Activated CD4-positive, alpha-beta T cell treated with anti-CD3 and anti-CD28 coated beads, Interleukin-2, amount 50 U/mL, for 1 hour (primary cell): ENCODE results near the gene GRK5.
"Not testable (repeated sequence)": the region's sequence is repeated elsewhere in the genome, so short reads cannot be mapped to it uniquely, and the experiment has no call there.

ENCODE experiments used
- DNase-seq: peaks from one replicate; pipeline ENCODE4 v3.0.0-alpha.2; 2020

GRK5 gene

GRCh38 chr10:119425102-119425880 lies 217.9 kb downstream of the GRK5 start:
- no peak for DNase-seq

DNA sequence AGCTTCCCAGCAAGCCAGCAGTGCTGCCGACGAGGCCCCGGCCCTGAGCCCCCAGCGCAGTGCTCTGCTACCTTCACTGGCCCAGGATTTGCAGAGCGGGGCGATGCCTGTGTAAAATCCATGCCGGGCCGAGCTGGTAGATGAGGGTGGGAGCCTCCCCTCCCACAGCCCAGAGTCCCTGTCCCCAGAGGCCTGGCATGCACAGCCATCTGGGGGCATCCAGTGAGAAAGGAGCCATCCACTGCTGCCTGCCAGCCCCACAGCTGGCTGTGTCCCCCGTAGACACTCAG lies 218.5 kb downstream of the GRK5 start:
- no peak for DNase-seq

GRCh38 chr10:119426699-119427098 lies 219.3 kb downstream of the GRK5 start:
- no peak for DNase-seq

DNA sequence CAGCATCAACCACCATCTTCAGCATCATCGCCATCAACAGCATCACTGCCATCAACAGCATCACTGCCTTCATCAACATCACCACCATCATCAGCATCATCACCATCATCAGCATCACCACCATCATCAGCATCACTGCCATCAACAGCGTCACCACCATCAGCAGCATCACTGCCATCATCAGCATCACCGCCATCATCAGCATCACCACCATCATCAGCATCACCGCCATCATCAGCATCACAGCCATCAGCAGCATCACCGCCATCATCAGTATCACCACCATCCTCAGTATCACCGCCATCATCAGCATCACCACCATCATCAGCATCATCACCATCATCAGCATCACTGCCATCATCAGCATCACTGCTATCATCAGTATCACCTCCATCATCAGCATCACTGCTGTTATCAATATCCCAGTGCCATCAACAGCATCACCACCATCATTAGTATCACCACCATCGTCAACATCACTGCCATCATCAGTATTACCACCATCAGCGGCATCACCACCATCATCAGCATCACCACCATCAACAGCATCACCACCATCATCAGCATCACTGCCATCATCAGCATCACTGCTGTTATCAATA lies 220.0 kb downstream of the GRK5 start:
- no peak for DNase-seq

DNA sequence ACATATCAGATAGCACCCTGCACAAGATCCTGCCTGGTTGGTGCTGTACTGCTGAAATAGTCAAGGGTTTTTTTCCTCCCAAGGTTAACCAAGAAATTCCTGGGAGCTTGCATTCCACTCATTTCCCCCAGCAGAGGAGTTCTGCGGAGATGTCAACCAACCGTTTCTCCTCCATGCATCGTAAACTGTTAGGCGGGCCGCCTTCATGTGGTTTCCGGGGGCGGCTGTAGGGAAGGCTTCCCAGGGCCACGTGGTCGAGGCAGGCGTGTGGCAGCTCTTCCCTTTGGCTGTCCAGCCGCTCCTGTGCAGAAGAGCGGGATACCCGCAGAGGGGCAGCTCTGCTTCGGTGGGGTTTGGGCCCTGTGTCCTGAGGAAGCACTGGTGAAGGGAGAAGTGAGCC lies 221.4 kb downstream of the GRK5 start:
- no peak for DNase-seq

GRCh38 chr10:119429771-119430170 lies 222.4 kb downstream of the GRK5 start:
- DNase-seq = no peak

GRCh38 chr10:119431034-119431772 lies 223.8 kb downstream of the GRK5 start:
- no peak for DNase-seq

DNA sequence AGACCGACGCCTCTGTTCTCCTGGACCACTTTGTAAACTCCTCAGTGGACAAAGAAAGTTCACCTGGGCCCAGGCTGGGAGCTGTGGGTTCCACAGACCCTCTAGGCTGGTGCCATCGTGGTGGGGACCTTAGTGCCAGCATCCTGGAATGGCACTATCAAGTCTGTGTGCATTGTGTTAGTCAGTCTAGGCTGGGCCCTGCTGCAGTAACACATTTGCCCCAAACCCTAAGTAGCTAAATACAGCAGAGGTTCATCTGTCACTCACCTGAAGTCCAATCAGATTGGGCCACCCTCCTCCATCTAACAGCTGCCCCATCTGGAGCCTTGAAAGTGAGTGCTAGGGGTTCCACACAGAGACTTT lies 224.4 kb downstream of the GRK5 start:
- DNase-seq = no peak

GRCh38 chr10:119434942-119435341 lies 227.6 kb downstream of the GRK5 start:
- not testable (repeated sequence) for DNase-seq

GRCh38 chr10:119438717-119439116 lies 231.3 kb downstream of the GRK5 start:
- no peak for DNase-seq

DNA sequence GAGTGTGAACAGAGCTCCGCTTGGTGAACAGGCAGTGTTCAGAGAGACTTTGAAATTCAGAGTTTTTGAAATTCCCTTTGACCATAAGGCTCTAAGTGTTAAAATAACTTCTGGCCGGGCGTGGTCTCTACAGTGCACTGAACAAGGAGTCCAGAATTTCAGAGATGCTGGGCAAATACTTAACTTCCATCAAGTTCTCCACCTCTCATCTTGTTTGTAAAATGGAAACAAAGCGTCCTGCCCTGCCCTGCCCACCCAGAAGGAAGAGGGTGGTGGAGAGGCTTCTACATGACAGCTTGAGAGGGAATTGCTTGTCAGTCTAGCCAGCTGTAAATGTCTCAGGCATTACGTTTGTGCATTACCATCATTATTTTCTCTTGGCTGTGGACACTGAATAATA lies 232.6 kb downstream of the GRK5 start:
- DNase-seq = no peak

GRCh38 chr10:119441151-119441821 lies 233.9 kb downstream of the GRK5 start:
- DNase-seq = no peak

DNA sequence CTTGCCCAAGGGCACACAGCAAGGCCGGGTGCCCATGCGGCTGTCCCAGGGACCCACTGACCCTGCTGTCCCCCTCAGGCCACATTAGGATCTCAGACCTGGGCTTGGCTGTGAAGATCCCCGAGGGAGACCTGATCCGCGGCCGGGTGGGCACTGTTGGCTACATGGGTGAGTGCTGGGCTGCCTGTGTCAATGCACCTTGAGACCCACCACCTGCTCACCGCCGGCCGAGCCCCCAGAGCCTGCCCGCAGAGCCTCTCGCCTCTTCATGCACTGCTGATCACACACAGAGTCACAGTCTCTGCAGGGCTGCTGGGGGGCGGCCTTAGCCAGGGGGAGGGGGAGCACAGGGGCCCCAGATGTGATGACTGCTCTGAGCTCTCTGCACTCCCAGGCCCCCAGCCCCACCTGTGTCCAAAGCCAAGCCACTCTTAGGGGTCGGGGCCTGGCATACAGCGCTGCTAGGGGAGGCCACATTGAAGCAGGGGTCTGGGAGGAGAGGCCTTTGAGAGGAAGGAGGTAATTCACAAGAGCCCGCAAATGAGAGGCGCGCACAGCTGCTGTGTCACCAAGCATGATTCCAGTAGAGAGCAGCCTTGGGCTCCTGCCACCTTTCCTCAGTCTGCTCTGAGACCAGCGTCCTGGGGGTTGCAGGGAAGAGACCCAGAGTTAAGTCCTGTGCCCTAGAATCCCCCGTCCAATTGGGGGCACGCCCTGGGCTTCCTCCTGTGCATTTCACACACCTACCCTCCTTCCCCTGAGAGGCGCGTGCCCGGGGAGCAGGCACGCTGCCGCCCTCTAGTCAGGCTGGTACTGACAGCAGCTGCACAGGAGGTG lies 234.8 kb downstream of the GRK5 start:
- no peak for DNase-seq

DNA sequence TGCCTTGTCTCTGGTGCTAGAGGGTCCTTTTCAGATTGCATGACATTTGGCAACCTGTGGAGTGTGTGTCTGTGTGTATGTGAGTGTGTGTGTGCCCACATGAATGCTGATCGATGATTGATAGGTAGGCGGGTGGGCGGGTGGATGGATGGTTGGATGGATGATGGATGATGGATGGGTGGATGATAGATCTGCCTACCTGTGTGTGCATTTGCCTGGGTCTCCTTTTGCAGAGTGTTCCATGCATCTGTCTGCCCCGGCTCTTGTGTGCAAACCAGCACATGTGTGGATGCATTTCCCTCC lies 235.3 kb downstream of the GRK5 start:
- no peak for DNase-seq

DNA sequence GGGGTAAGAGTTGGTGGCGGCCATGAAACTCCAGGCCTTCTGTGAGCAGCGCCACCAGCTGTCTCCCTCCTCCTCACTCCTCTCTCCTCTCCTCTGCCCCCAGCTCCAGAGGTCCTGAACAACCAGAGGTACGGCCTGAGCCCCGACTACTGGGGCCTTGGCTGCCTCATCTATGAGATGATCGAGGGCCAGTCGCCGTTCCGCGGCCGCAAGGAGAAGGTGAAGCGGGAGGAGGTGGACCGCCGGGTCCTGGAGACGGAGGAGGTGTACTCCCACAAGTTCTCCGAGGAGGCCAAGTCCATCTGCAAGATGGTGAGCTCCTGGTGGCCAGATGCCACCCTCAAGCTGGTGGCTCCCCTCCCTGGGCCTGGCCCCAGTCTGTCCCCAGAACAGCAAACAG lies 236.1 kb downstream of the GRK5 start:
- no peak for DNase-seq

- DNase-seq = no peak
Observed at GRCh38 chr10:119443970-119444660, 236.7 kb downstream of the GRK5 start.

DNA sequence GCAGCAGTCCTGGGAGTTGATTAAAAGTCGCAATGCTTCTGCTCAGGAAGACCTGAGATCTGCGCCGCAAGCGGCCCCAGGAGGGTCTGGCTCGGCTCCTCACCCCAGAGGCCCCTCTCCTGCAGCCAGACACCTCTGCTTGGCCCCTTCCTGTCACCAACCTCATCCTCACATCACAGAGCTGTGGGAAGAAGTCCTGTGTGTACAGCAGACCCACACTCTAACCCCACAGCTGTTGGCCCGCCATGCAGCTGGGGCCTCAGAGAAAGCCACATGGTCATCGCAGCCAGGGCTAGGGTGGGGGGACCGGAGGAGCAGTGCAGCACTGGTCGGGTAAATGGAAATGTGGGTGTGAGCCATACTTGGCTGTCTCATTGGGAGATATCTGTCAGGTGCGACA lies 237.5 kb downstream of the GRK5 start:
- no peak for DNase-seq

DNA sequence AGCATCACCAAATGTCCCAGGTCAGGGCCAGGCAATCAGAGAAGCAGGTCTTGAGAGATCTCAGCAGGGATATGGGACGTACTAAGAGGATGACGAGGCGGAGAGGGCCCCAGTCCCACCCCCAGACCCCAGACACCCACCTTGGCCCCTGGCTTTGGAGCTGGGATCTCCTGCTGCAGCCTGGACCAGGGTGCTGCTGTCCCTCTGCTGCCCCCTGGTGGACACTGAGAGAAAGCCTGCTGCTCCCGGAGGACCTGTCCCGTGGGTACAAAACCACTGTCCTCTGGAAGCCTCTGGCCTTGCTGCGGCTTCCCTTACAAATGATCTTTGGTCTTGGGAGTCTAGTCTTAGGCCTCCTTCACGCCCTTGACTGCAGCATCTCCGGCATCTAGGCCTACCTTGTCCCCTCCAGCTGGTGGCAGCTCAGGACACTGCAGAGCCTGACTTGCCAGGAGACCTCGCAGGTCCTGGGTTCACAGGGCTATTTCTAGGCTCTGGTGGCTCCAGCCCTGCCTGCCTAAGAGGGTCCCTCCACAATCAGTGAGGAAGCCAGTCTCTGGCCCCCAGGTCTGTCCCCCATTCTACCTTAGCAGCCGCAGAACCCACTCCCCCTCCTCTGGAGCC lies 238.1 kb downstream of the GRK5 start:
- peak; percentile 87 for DNase-seq

DNA sequence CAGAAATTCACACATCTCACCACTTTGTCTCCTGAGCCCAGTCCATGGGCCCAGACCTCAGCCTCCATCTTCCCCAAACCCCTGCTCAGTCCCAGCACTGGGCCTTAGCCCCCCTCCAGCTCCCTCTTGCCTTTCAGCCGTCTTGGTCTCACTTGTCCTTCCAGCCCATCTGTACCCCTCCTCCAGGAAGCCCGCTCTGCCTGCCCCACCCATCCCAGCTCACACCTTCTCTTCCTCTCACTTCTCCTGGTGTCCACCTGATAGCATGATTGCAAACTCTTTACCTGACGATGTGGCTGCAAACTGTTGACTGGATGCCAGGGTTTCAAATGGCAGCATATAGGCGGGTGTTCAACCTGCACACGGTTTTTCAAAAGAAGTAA lies 238.6 kb downstream of the GRK5 start:
- no peak for DNase-seq

DNA sequence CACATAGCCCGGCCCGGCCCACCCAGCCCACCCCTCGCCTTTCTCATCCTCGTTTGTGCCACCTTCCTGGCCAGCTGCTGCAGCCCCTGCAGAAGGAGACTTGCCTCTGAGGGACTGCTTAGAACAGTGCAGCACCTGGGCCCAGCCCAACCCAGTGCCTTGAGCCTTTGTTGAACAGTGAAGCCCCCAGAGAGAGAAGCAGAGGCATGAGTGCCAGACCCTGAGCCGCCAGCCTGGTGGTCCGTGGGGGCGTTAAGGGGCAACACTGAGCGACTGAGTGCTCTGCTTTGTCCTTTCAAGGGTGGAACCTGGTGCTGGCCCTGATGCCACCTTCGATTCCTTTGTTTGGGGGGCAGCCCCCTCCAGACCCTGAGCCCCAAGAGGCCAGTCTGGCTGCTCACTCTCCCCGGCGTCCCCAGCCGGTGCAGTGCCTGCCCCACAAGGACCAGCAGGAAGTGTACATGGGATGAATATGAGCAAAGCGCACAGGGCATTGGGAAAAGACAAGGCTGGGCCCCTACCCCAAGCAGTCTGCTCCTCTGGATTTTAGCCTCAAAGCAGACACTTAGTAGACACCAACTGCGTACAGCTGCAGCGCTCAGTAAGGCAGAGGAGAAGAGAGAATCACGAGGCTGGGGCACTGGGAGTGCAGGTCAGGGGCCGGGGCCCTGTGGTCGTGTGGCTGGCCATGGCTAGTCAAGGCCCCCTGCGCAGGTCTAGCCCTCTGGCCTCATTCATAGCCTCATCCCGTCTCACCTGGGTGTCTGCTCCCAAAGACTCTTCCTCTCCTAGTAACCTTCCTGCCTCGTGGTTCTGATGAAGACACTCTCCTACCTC lies 239.3 kb downstream of the GRK5 start:
- DNase-seq = no peak

- no peak for DNase-seq
Observed at GRCh38 chr10:119447421-119447820, 240.1 kb downstream of the GRK5 start.
